GM23248 (cell line): ENCODE results near the gene CHI3L2. TPM values are rescaled to one million over a fixed set of nuclear protein-coding genes. Genes with fewer than 3 reads are reported as not detected.

ENCODE experiments used
- DNase-seq: peaks from one replicate; pipeline ENCODE4 v3.0.0-alpha.2; 2015
- H2AFZ ChIP-seq: fragments of 200-600 bp; sonication (generic); 2 replicates; pipeline ENCODE4 v1.6.1; 2016; ENCODE audit warnings: antibody characterized with exemption
- H3F3A ChIP-seq: fragments of 200-600 bp; sonication (generic); 2 replicates; pipeline ENCODE4 v1.6.1; 2016; ENCODE audit warnings: mild to moderate bottlenecking, antibody characterized with exemption, mixed run types; ENCODE audit not compliant: insufficient read depth
- H3K27ac ChIP-seq: fragments of 200-600 bp; sonication (generic); 2 replicates; pipeline ENCODE4 v1.5.1; 2016; ENCODE audit warnings: mild to moderate bottlenecking
- H3K27me3 ChIP-seq: fragments of 200-600 bp; sonication (generic); replicated peaks from 2 replicates; pipeline ENCODE4 v1.6.1; 2016; ENCODE audit warnings: mild to moderate bottlenecking; ENCODE audit not compliant: insufficient read depth
- H3K36me3 ChIP-seq: fragments of 200-600 bp; sonication (generic); 2 replicates; pipeline ENCODE4 v1.6.1; 2016; ENCODE audit warnings: low read depth, mild to moderate bottlenecking
- H3K4me1 ChIP-seq: fragments of 200-600 bp; sonication (generic); 2 replicates; pipeline ENCODE4 v1.6.1; 2016; ENCODE audit warnings: mild to moderate bottlenecking; ENCODE audit not compliant: insufficient read depth
- H3K4me2 ChIP-seq: fragments of 200-600 bp; sonication (generic); one replicate; pipeline ENCODE4 v1.6.1; 2016; ENCODE audit warnings: mild to moderate bottlenecking; ENCODE audit not compliant: unreplicated experiment
- H3K4me3 ChIP-seq: fragments of 200-600 bp; sonication (generic); 2 replicates; pipeline ENCODE4 v1.5.1; 2016; ENCODE audit warnings: mild to moderate bottlenecking
- H3K79me2 ChIP-seq: fragments of 200-600 bp; sonication (generic); 2 replicates; pipeline ENCODE4 v1.6.1; 2016; ENCODE audit warnings: mild to moderate bottlenecking; ENCODE audit not compliant: insufficient read depth
- H3K9ac ChIP-seq: fragments of 200-600 bp; sonication (generic); 2 replicates; pipeline ENCODE4 v1.6.1; 2016; ENCODE audit warnings: mild to moderate bottlenecking
- H3K9me2 ChIP-seq: fragments of 200-600 bp; sonication (generic); 2 replicates; pipeline ENCODE4 v1.6.1; 2016; ENCODE audit warnings: mixed run types, mild to moderate bottlenecking, moderate library complexity; ENCODE audit not compliant: insufficient read depth
- H3K9me3 ChIP-seq: fragments of 200-600 bp; sonication (generic); one replicate; pipeline ENCODE4 v1.6.1; 2017; ENCODE audit warnings: low read depth
- H4K20me1 ChIP-seq: fragments of 200-600 bp; sonication (generic); 2 replicates; pipeline ENCODE4 v1.6.0; 2016; ENCODE audit not compliant: insufficient read depth
- EZH2 ChIP-seq: fragments of 200-600 bp; sonication (generic); IDR thresholded peaks from 2 replicates; pipeline ENCODE4 v1.6.1; 2018; ENCODE audit warnings: antibody characterized with exemption, mild to moderate bottlenecking; ENCODE audit not compliant: insufficient read depth, poor library complexity, severe bottlenecking
- EZH2phosphoT487 ChIP-seq: fragments of 200-600 bp; sonication (generic); IDR thresholded peaks from 2 replicates; pipeline ENCODE4 v1.6.1; 2018; ENCODE audit warnings: antibody characterized with exemption, moderate library complexity, mild to moderate bottlenecking, low read depth; ENCODE audit not compliant: insufficient read depth
- WGBS, 2 experiments: methylation state at CpG; one replicate each; pipeline ENCODE4 v1.1.6; 2015 to 2017; ENCODE audit warnings: low lambda C conversion rate in 2 of 2, low coverage in 1 of 2; ENCODE audit errors: missing lambda C conversion rate in 2 of 2; 5-methylcytosine and 5-hydroxymethylcytosine counted together
- in situ Hi-C: fragments of 300-500 bp; cut with MboI; formaldehyde crosslinking; loops from 2 replicates; pipeline ENCODE4 v1.15.0; 2020
- polyA plus RNA-seq: library from polyadenylated mRNA; unstranded; fragments of >200 nt; fragmentation: Nextera tagmentation; extraction: Ambion mirVana; gene quantifications from 2 replicates; pipeline ENCODE4 v1.2.1, GENCODE V29; 2016
- total RNA-seq: library from RNA; depleted of rRNA; stranded (reverse); fragments of >200 nt; shearing (Covaris generic); gene quantifications from 2 replicates; pipeline ENCODE4 v1.2.3, GENCODE V29; 2014

The CHI3L2 gene
- total and polyA plus RNA-seq, 2 experiments from 2014 or later = 0.55 TPM; not detected in 1

DNA sequence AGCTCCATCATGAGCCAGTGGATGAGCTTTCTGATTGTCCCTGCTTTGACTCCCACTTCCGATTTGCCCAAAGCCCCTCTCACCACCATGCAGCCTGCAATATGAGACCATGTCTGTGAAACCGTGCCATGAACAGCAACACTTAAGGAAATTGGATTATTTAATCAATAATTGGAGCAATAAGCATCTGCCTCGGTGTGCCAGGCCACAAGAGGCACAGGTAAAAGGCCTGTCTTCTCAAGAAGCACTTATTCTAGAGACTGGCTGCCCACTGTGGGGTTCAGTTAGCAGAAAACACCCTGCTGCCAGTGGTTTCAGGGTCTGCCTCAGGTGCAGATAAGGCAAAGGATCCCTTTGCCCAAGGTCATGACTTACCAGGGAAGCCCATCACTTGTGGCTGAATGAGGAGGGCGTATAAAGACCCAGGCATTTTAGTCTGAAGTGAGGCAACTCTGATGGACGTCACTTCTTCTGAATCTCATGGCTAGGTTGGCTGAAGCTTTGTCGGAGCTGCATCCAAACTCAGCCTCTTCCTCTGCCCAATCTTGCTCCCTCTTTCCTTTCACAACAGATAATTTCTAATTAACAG is 7.1 kb upstream of the CHI3L2 start:
- WGBS, 2 experiments = 54 to 57% methylated on average over 6 of the region's 6 CpGs
- no peak for DNase-seq
- Histone ChIP-seq H3K9me3 (no peaks in the 10 kb centered on the region), H3K4me2 (no peak overlapping the region), H3K79me2 (no peaks in the 10 kb centered on the region), H3K36me3 (no peaks in the 10 kb centered on the region), H3K4me3 (no peak overlapping the region), H2AFZ (no peak overlapping the region), H3K9me2 (no peaks in the 10 kb centered on the region), H3K4me1 (no peaks in the 10 kb centered on the region), H3K27me3 (no peaks in the 10 kb centered on the region), H4K20me1 (no peaks in the 10 kb centered on the region), H3K9ac (no peak overlapping the region), H3K27ac (no peak overlapping the region), H3F3A (no peaks in the 10 kb centered on the region)
- TF ChIP-seq EZH2 = no peak
- no peak for TF ChIP-seq EZH2phosphoT487
- in situ Hi-C loops = loop anchor here (25.0 kb wide), 1 partner anchor 542 kb away; the partner anchor contains the start of gene DDX20

- H2AFZ ChIP-seq = no peak overlapping the region
- H4K20me1 ChIP-seq = no peaks in the 10 kb centered on the region
- H3K27me3 ChIP-seq = no peaks in the 10 kb centered on the region
- H3K9me3 ChIP-seq = no peaks in the 10 kb centered on the region
- no peaks in the 10 kb centered on the region for H3K79me2 ChIP-seq
- H3K4me1 ChIP-seq = no peaks in the 10 kb centered on the region
- no peak overlapping the region for H3K27ac ChIP-seq
- DNase-seq = no peak
- no peaks in the 10 kb centered on the region for H3F3A ChIP-seq
- no peaks in the 10 kb centered on the region for H3K36me3 ChIP-seq
- TF ChIP-seq EZH2phosphoT487 (no peak), EZH2 (no peak)
- H3K9ac ChIP-seq = no peak overlapping the region
- no peak overlapping the region for H3K4me2 ChIP-seq
- in situ Hi-C loops = loop anchor here (25.0 kb wide), 1 partner anchor 541 kb away; the partner anchor contains the start of gene DDX20
- WGBS, 2 experiments = 8 to 15% methylated on average over 2 of the region's 2 CpGs
- H3K4me3 ChIP-seq = no peak overlapping the region
- H3K9me2 ChIP-seq = no peaks in the 10 kb centered on the region
Measured at GRCh38 chr1:111221276-111221632, 6.3 kb upstream of the CHI3L2 start.

- H3F3A ChIP-seq = no peaks in the 10 kb centered on the region
- WGBS, 2 experiments = 56 to 59% methylated on average over 5 of the region's 5 CpGs
- H4K20me1 ChIP-seq = no peaks in the 10 kb centered on the region
- no peaks in the 10 kb centered on the region for H3K36me3 ChIP-seq
- no peak overlapping the region for H3K4me2 ChIP-seq
- no peaks in the 10 kb centered on the region for H3K79me2 ChIP-seq
- H3K4me3 ChIP-seq = no peak overlapping the region
- H3K9ac ChIP-seq = no peak overlapping the region
- in situ Hi-C loops = loop anchor here (25.0 kb wide), 1 partner anchor 541 kb away; the partner anchor contains the start of gene DDX20
- no peak overlapping the region for H3K27ac ChIP-seq
- no peak overlapping the region for H2AFZ ChIP-seq
- H3K4me1 ChIP-seq = no peaks in the 10 kb centered on the region
- no peaks in the 10 kb centered on the region for H3K9me3 ChIP-seq
- TF ChIP-seq EZH2 (no peak), EZH2phosphoT487 (no peak)
- H3K27me3 ChIP-seq = no peaks in the 10 kb centered on the region
- H3K9me2 ChIP-seq = no peaks in the 10 kb centered on the region
- no peak for DNase-seq
Measured at GRCh38 chr1:111221633-111222291, 5.8 kb upstream of the CHI3L2 start.

DNA sequence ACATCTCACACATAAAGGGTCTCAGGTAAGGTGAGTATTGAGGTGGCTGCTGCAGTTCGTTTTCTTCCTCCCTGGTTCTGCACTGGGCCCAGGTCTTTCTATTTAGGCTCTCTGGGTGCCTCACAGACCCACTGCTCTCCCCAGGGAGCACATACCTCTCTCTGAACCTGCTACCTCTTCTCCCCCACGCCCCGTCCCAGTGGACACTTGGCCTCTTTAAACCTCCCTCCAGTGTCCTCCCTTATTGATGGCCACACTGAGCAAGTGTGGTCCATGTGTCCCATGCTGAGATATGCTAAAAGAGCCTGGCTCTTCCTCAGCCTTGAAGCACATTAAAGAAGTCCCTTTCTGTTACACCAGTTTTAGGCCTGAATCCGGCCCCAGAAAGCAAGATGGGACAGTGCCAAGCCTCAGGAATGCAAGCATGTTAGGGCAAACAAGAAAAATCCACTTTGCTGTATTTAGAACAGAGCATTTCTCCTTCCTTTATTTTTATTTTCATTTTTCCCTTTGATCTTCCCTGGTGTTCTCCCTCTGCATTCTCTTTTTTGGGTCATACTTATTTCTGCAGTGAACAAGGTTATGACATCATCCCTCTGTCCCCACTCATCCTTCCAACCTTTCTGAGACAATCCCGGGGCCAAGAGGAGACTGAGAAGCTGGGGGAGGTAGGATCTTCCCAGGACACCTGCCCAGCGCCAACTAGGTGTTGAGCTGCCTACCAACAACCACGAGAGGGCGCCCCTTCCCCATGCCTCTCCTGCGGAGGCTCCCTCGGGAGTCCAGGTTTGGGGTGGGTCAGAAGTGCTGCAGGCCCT is 5.0 kb upstream of the CHI3L2 start:
- Histone ChIP-seq H3K27ac (no peak overlapping the region), H3K4me2 (no peak overlapping the region), H3K9me3 (no peaks in the 10 kb centered on the region), H3K36me3 (no peaks in the 10 kb centered on the region), H3K9ac (no peak overlapping the region), H3K27me3 (no peaks in the 10 kb centered on the region), H3K79me2 (no peaks in the 10 kb centered on the region), H3K9me2 (no peaks in the 10 kb centered on the region), H3K4me1 (peaks cover 5% of the 10 kb centered on the region), H3K4me3 (no peak overlapping the region), H4K20me1 (no peaks in the 10 kb centered on the region), H3F3A (no peaks in the 10 kb centered on the region), H2AFZ (no peak overlapping the region)
- TF ChIP-seq EZH2 = no peak
- no peak for TF ChIP-seq EZH2phosphoT487
- in situ Hi-C loops = loop anchor here (25.0 kb wide), 1 partner anchor 540 kb away; the partner anchor contains the start of gene DDX20
- DNase-seq = peak; percentile 81
- 10 to 13% methylated on average over 10 of the region's 10 CpGs for WGBS, 2 experiments
